Activated naive CD4-positive, alpha-beta T cell treated with anti-CD3 and anti-CD28 coated beads, Interleukin-2, amount 10 ng/mL, durations not matched to agents 5 hours and 36 hours (primary cell): ENCODE results near the gene TEX12. TPM values are rescaled to one million over a fixed set of nuclear protein-coding genes. Genes with fewer than 3 reads are reported as not detected.

Experiments used
- total RNA-seq, 2 experiments: library from RNA; stranded (reverse); gene quantifications; one replicate each; pipeline ENCODE4 v1.2.3, GENCODE V29; 2021

Gene TEX12, protein sequence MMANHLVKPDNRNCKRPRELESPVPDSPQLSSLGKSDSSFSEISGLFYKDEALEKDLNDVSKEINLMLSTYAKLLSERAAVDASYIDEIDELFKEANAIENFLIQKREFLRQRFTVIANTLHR
- total RNA-seq: under 1 TPM; 0.33 to 0.51 TPM

GRCh38 chr11:112167145-112167544, at the start of gene TEX12:
Gene TEX12 (plus strand): TSS chr11:112167372. CDS start chr11:112169269, 1,897 bp downstream.

DNA sequence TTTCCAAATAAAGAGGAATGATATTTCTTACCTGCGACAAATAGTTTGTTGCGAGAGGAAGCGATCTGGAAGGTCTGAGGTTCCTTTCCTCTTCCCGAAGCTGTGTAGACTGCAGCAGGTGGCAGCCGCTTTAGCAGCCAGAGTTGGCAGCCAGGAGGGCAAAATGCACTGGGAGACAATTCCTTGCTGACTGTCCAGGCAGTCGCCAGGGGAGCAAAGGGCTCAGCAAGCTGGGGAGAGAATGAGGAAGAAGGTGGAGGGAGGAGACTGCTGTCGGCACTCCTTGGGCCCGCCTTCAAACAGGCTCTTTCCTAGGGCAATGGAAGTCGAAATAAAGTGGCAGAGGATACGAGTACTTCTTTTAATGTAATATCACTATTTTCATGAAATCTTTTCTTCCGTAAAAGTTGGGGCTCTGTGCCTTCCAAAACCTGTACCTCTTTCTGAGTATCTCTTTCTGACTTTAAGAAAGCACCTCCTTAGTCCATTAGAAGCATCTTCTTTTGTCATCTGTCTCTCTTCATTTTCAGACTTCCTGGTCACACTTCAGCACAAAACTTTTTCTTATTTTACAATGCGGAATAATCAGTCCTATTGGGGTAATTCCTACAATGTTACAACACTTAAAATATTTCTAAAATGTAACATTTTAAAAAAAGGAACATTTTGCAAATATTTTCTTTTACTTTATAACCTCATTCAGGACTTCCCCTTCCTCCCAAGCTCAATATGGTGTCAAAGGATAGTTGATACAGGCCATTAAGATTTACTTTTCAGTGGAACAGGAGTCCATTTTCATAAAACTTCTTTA, 3.1 kb upstream of the TEX12 start, which contains the start of gene IL18:
IL18 (minus strand) TSS at position 220 of the 811 bp plus-strand sequence. CDS start 9,041 bp downstream, outside the sequence.

GRCh38 chr11:112174789-112175598, 7.8 kb downstream of the TEX12 start, which contains the start of gene BCO2:
Gene BCO2 (plus strand): TSS chr11:112175512. CDS start chr11:112175602, 90 bp downstream.

Other genes starting within 250 kb of the TEX12 start
- gene C11orf52, start 248.5 kb upstream of the TEX12 start, total RNA-seq: not detected
- gene DIXDC1, start 230.0 kb upstream of the TEX12 start, total RNA-seq: 1 to 10 TPM; 2.5 to 3.0 TPM
- gene DLAT, start 142.0 kb upstream of the TEX12 start, total RNA-seq: 10 to 100 TPM; 22.9 to 23.6 TPM
- gene PIH1D2, start 93.4 kb upstream of the TEX12 start, total RNA-seq: under 1 TPM; 0.17 to 0.28 TPM
- 10 to 100 TPM; 23.8 to 24.1 TPM for gene NKAPD1, start 93.1 kb upstream of the TEX12 start, total RNA-seq
- 10 to 100 TPM; 41.6 to 43.7 TPM for gene TIMM8B, start 80.6 kb upstream of the TEX12 start, total RNA-seq
- 10 to 100 TPM; 77.0 to 78.7 TPM for gene SDHD, start 80.5 kb upstream of the TEX12 start, total RNA-seq
- gene IL18, start 3.3 kb upstream of the TEX12 start, total RNA-seq: not detected
- gene BCO2, start 8.1 kb downstream of the TEX12 start, total RNA-seq: 1 to 10 TPM; 1.6 to 1.9 TPM
- 10 to 100 TPM; 15.3 to 19.8 TPM for gene PTS, start 59.1 kb downstream of the TEX12 start, total RNA-seq
- not detected for gene PLET1, start 93.5 kb downstream of the TEX12 start, total RNA-seq